T follicular helper cell (primary cell): ENCODE data around the gene POFUT1.
"Not testable (repeated sequence)": the region's sequence is repeated elsewhere in the genome, so short reads cannot be mapped to it uniquely, and the experiment has no call there.

Experiments used
- DNase-seq: peaks from one replicate; pipeline ENCODE4 v3.0.0-alpha.2; 2020; ENCODE audit warnings: low read depth

The POFUT1 gene

DNA sequence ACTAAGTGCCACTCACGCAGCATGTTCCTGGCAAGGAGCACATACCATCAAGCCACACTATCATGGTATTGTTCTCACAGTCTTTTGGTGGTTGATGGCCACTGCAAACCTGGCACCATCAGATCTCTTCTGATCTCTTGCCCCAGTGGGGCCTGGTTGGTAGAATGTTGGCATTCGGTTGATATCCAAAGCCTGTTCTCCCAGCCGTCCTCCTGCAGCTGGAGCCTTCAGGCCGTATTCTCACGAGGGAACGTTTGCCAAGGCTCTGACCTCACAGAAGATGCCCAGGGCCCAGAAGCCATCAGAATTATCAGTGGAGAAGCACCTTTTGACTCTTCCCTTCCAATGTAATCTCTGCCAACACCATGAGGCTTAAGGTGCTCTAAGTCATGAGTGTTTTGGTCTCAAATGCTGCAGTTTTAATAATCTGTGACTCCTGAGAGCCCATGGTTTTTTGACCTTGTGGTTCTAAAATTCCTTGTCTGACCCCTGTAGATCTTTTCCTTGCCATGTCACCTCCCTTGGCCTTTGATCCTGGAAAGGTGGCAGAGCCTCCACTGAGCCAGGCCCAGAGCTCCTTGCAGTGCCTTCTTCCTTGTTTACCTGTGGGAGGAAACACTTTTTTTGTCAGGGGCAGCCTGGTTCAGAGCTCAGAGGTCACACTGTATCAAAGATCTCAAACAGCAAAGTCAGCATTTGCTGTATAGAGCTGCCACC, 27.8 kb downstream of the POFUT1 start:
- DNase-seq, result no peak

DNA sequence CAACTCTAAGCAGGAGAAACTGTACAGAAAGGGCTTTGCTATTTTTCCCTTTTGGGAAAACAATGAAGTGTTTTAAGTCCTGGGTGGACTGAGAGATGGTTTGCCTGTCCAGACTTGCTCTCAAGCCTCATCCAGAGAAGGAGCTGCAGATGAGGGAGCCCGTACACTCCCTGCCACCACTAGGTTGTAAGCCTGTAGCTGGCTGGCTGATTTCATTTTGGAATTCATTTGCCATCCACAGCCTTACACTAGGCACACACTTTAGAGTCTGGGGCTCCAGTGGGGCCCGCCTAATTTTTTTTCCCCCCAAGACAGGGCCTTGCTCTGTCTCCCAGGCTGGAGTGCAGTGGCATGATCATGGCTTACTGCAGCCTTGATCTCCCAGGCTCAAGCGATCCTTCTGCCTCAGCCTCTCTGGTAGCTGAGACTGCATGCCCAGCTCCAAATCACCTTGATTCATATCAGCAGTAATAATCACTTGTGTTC, 28.4 kb downstream of the POFUT1 start:
- no peak for DNase-seq

DNA sequence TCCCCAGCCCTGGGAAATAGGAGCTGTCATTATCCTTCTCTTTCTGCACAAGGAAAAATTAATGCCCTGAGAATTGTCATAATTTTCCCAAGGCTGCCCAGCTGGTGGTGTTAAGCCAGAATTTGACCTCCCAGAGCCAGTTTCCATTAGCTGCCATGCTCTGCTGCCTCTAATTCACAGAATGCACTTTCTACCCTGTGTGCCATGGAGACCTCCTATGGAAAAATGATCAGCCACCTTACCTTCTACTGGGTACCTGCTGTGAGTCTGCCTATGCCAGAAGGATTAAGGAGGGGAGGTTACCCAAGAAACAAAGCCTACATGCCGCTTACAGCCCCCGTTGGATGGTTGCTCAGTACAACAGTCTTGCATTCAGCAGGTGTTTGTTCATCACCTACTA, 29.1 kb downstream of the POFUT1 start:
- DNase-seq, result no peak

DNA sequence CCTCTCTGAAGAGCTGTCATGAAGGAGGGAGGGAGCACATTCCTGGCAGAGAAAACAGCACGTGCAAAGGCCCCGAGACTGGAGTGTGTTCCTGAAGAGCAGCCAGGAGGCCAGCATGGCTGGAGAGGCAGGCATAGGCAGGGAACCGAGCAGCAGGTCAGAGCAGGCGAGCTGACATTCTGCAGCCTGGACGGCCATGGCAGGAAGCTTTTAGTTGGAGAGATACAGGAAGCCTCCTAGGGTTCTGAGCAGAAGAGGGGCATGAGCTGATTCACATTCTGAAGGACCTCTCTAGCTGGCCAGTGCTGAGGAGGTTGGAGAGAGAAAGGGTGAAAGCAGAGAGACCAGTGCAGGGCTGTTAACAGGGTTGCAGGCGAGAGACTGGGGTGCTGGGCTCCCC, 29.7 kb downstream of the POFUT1 start:
- DNase-seq, result no peak

DNA sequence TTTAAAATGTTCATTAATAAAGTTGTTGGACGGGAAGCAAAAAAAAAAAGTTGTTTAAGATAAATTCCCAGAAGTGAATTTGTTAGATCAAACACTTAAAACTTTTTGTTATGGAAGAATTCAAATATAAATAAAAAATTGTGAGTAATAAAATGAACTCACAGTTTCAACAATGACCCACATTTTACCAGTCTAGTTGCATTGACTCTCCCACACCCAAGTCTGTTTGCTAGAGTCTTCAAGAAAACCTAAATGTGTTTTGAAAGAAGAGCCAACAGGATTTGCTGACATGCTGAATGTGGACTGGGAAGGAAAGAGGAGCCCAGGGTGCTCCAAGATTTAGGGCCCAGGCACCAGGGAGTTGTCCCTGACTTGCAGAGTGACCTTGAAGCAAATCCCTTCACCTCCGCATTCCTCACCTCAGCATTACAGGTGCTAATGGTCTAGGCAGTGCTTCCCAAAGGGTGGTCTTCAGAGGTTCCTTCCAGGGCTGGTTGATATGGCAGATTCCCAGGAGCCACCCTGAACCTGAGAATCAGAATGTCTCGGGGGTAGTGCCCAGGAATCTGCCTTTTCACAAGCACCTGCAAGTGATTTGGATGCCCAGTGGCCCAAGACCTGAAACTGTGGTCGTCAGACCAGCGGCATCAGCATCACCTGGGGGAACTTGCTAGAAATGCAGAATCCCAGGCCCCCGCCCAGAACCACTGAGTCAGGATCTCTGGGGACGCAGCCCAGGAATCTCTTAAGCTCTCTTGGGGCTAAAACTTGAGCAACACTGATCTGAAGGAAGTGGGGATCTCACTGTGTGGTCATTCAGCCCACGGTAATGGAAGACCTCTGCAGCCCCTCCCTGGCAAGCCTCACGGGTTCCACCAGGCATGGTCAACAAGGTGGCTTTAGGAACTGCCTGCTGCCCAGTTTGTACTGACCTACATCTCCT, 31.1 kb downstream of the POFUT1 start:
- no peak for DNase-seq

DNA sequence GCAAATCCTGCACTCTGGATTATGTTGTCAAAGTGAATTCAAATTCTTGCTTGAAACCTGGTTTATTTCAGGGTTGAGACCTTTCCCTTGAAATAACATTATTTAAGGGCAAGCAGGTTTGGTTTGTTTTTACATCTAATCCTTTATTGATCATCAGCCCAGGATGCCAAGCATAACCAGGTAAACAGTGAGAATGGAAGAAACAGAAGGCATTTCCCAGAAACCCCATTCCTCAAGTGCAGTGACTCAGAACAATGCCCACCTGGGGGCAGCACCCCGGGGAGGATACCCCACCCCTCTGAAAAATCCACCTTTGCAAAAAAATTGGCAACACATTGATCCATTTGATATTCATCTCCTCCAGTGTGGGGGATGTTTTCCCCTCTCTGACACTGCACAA, 32.5 kb downstream of the POFUT1 start:
- no peak for DNase-seq

DNA sequence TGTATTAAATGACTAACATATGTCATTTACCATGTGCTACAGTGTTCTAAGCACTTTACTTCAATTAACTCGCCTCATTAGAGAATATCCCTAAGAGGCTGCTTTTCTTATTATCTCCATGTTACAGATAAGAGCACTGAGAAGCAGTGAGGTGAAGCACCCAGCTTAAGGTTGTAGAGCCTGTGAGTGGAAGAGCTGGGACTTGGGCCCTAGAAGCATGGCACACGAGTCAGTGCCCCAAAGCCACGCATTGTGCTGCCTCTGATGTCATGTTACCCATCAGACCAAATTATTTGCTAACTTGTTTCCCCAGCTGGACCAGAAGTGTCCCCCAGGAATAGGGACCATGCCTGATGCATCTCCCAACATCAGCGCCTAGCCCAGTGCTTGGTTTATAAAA, 34.1 kb downstream of the POFUT1 start:
- DNase-seq, result no peak

DNA sequence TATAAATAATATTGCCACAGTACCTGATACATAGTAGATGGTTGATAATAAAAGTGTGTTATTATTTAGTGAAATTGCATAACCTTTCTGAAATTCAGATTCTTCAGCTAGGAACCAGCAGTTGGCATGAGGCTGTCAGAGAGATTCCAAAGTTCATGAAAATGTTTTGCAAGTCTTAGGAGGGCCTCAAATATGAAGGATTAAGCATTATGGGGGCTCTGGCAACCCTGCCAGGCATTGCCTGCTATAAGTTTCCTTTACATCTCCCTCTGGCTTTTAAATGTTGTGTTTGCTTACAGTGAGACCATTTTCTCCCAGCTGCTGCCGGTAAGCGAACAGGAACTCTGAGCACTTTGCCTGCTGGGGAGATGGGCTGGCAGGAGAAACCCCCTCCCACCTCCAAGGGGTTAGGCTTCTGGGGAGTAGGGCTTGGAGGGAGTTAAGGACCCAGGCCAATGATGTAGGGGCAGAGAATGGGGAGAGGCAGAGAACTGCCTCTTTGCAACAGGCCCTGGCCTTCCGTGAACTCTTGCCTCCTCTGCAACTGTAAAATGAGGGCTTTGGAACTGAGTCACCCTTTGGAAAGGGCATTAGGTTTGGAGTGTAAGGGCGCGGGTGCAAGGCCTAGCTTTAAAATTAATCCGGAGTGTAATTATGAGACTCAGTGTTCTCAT, 36.6 kb downstream of the POFUT1 start:
- DNase-seq, result no peak

DNA sequence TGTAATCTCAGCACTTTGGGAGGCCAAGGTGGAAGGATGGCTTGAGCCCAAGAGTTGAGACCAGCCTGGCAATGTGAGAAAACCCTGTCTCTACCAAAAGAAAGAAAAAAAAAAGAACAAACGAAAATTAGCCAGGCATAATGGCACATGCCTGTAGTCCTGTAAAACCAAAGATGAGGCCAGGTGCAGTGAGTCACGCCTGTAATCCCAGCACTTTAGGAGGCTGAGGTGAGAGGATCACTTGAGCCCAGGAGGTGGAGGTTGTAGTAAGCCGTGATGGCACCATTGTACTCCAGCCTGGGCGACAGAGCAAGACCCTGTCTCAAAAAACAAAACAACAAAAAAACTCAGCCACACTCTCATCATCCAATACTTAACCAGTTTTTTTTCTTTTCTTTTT, 37.3 kb downstream of the POFUT1 start:
- no peak for DNase-seq

DNA sequence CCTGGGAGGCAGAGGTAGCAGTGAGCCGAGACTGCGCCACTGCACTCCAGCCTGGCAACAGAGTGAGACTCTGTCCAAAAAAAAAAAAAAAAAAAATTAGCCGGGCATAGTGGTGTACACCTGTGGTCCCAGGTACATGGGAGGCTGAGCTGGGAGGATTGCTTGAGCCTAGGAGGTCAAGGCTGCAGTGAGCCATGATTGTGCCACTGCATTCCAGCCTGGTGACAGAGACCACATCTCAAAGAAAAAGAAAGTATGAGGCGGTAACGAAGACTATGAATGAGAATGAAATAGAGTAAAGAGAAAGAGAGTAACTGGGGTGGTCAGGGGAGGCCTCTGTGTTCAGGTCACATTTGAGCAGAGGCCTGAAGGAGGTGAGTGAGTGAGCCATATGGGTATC, 38.5 kb downstream of the POFUT1 start:
- not testable (repeated sequence) for DNase-seq

DNA sequence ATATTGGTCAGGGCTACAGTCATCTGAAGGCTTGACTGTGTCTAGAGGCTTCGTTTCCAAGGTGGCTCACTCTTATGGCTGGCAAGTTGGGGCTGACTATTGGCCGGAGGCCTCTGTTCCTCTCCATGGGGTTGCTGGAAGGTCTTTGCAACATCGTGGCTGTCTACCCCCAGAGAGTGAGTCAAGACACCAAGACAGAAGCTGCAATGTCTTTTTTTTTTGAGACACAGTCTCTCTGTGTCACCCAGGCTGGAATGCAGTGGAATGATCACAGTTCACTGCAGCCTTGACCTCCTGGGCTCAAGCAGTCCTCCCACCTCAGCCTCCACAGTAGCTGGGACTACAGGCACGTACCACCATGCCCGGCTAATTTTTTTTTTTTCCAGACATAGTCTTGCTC, 40.4 kb downstream of the POFUT1 start:
- no peak for DNase-seq

DNA sequence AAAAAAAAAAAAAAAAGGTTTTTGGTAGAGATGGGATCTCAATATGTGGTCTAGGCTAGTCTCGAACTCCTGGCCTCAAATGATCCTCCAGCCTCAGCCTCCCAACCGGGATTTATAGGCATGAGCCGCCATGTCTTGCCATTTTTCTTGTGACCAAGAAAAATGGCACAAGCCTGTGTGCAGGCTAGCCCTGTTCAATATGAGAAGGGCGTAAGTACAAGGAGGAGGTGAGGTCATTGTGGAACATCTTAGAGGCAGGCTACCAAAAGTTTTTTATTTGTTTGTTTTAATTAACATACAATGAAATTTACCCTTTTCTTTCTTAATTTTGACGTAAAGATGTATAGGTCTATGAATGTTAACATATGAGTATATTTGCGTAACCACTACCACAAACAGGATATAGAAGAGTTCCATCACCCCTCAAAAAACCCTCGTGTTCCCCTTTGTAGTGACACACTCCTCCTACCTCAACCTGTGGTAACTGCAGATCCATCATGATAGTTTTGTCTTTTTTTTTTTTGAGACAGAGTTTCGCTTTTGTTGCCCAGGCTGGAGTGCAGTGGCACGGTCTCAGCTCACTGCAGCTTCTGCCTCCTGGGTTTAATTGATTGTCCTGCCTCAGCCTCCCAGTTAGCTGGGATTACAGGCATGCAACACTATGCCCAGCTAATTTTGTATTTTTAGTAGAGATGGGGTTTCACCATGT, 41.5 kb downstream of the POFUT1 start:
- peak; percentile 9 for DNase-seq

DNA sequence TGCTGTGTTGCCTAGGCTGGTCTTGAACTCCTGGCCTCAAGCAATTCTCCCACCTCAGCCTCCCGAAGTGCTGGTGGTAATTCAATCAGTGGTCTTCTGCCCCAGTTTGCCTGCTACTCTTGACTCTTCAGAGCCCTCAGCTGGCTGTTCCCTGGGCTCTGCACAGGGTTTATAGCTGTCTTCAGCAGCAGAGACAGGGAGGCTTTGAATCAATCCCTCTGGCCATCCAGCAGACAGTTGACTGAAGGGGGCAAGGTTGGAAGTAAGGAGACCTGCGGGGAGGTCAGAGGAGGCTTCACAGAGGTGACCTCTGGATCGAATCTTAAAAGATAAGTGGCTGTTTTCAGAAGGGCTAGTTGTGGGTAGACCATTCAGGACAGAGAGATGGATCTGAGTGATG, 43.8 kb downstream of the POFUT1 start:
- DNase-seq, result no peak

DNA sequence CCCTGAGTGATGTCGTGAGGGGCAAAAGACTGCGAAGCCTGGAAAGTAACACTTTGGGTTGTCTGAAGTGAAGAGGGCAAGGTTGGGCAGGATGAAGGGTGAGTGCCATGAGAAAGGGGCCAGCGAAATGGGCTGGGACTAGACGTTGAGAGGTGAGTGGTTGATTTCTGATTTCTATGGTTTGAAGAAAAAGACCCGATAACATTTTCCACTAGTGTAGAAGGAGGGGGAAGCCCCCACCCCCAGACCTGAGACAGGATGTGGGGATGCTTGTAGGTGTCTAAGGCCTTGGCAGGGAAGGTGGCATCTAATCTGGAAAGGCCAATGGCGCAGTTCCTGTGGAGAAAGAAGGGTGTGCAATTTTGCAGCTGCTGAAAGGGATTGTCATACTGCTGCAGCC, 44.5 kb downstream of the POFUT1 start:
- DNase-seq, result no peak

DNA sequence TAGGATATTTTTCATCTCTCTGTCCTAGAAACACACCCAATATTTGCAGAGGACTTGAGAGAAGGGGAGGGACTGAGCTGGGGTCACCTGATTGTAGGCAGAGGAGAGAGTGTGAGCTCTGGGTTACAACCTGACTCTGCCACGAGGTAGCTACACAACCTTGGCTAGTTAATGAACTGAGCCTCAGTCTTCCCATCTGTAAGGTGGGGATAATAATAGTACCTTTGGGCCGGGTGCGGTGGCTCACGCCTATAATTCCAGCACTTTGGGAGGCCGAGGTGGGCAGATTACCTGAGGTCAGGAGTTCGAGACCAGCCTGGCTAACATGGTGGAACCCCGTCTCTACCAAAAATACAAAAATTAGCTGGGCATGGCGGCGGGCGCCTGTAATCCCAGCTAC, 53.3 kb downstream of the POFUT1 start:
- DNase-seq, result not testable (repeated sequence)

DNA sequence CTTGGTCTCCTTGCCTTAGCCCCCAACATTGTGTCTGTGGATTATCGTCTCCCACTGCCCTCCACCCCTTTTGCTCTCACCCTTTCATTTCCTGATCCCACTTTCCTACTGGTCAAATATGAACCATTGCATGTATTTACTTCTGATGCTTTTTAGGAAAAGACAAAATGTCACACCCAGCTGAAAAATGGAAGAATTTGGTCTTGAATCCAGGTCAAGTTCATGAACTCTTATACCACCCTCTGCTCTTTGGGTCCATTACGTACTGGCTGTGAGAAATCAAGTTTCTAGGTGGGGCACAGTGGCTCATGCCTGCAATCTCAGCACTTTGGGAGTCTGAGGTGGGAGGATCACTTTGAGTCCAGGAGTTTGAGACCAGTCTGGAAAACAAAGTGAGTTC, 54.0 kb downstream of the POFUT1 start:
- no peak for DNase-seq

DNA sequence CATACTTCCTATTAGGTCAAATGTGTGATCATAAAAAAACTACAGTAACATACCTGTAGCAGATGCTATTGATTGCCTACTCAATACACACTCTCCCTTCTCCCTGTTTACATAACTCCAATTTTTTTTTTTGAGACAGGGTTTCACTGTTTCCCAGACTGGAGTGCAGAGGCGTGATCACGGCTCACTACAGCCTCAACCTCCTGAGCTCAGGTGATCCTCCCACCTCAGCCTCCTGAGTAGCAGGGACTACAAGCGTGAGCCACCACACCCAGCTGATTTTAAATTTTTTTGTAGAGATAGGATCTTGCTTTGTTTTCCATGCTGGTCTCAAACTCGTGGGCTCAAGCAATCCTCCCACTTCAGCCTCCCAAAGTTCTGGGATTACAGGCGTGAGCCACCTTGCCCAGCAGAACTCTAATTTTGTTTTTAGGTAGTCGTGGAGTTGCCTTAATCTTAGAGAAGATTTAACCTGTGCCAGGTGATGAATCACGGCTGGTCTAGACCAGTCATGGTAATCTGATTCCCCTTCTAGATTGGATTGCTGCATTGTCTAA, 55.8 kb downstream of the POFUT1 start:
- DNase-seq, result no peak

DNA sequence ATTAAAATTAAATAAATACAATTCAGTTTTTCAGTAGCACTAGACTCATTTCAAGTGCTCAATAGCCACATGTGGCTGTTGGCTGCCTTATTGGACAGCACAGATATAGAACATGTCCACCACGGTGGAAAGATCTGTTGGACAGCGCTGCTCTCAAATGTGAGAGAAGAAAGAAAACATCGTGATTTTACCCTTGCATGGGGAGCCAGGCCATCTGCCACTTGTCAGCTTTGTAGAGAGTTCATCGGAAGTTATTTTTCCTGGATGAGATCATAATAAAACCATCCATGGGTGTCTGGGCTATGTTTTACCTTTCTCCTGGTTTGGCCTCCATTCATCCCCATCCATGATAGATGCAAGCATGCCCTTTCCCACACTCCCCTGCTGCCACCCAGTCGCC, 63.9 kb downstream of the POFUT1 start:
- no peak for DNase-seq

DNA sequence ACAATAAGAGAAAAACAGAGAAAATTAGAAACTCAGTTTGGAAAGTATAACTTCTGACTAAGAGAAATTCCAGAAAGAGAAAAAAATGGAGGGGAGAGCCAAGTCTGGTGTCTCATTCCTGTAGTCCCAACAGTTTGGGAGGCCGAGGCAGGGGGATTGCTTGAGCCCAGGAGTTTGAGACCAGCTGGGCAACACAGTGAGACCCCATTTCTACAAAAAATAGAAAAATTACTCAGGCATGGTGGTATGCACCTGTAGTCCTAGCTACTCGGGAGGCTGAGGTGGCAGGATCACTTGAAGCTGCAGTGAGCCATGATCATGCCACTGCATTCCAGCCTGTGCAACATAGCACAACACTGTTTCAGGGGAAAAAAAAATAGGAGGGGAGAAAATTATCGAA, 66.7 kb downstream of the POFUT1 start:
- DNase-seq, result no peak

DNA sequence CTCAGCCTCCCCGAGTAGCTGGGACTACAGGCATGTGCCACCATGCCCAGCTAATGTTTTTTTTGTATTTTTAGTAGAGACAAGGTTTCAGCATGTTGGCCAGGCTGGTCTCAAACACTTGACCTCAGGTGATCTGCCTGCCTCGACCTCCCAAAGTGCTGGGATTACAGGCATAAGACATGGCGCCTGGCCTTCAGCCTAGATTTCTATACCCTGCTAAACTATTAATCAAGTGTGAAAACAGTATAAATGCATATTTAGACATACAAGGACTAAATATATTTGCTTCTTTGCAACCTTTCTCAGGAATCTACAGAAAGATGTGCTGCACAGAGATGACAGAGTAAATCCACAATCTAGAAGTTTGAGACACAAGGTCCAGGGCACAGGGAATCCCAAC, 67.5 kb downstream of the POFUT1 start:
- not testable (repeated sequence) for DNase-seq

DNA sequence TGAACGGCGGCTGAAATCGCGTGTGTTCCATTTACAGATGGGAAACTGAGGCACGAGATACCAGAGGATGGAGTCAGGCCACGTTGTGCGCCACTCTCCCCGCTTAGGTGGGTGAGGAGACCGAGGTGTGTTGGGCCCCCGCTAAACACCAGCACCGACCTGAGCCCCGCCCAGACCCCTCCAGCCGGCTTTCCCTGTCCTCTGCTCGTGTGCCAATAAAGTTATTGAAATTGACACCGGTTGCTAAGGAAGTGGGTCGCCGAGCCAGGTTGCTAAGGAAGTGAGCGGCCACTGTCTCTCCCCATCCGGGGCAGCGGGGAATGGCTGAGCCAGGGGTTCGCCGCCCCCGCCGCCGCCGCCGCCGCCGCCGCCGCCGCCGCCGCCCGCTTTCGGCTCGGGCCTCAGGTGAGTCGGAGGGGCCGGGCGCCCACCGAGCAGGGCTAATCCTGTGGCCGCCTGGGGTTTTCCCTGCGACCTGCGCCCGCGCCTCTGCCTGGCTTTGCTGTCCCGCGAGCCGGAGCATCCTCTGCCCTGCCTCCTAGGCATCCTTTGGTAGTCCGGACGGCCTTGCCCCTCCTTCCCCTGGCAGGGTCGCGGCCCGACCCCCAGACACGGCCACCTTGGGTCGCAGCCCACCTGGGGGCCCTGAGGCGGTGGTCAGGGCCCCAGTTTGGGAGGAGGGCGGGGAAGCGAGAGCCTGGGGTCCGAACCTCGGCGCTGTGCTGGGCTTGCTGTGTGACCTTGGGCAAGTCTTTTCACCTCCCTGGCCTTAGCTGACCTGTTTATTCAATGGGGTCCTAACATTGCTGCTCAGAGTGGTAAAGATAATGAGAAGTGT, 69.9 kb downstream of the POFUT1 start, which contains the start of gene KIF3B:
Gene KIF3B (plus strand): TSS at position 291 of the 838 bp plus-strand sequence. CDS start 32,127 bp downstream, outside the sequence.
- peak; percentile 78 for DNase-seq
